OCI-LY3 (cell line): Measurements from ENCODE around the gene CELF2.

ENCODE experiments used
- H2AFZ ChIP-seq: fragments of 200-600, 300-600 bp; shearing (Covaris generic); 2 replicates; pipeline ENCODE4 v1.6.0; 2014; ENCODE audit warnings: antibody characterized with exemption, low read depth, low read length
- H3K27ac ChIP-seq: fragments of 200-600, 300-600 bp; sonication (generic); 2 replicates; pipeline ENCODE4 v1.5.1; 2014; ENCODE audit warnings: mild to moderate bottlenecking, low read length, moderate library complexity, mixed read lengths
- H3K27me3 ChIP-seq: fragments of 200-600, 300-600 bp; sonication (generic); 2 replicates; pipeline ENCODE4 v1.6.1; 2014; ENCODE audit warnings: low read depth, low read length, mixed read lengths
- H3K36me3 ChIP-seq: fragments of 200-600, 300-600 bp; sonication (generic); replicated peaks from 2 replicates; pipeline ENCODE3; 2014; ENCODE audit warnings: low read depth, low read length, mixed read lengths
- H3K4me1 ChIP-seq: fragments of 300-600, 200-600 bp; sonication (generic); 2 replicates; pipeline ENCODE4 v1.6.1; 2014; ENCODE audit warnings: low read length, mixed read lengths
- H3K4me2 ChIP-seq: fragments of 200-600, 300-600 bp; sonication (generic); 2 replicates; pipeline ENCODE4 v1.6.1; 2014; ENCODE audit warnings: low read length, mixed read lengths
- H3K4me3 ChIP-seq: fragments of 300-600, 200-600 bp; sonication (generic); 2 replicates; pipeline ENCODE4 v1.5.1; 2014; ENCODE audit warnings: antibody characterized with exemption, mild to moderate bottlenecking, low read length, moderate library complexity
- H3K79me2 ChIP-seq: fragments of 300-600, 200-600 bp; shearing (Covaris generic); 2 replicates; pipeline ENCODE4 v1.6.1; 2014; ENCODE audit warnings: mild to moderate bottlenecking, low read length, mixed read lengths
- H3K9ac ChIP-seq: fragments of 300-600, 200-600 bp; shearing (Covaris generic); 2 replicates; pipeline ENCODE4 v1.6.0; 2014; ENCODE audit warnings: mild to moderate bottlenecking, low read length, moderate library complexity
- H3K9me3 ChIP-seq: fragments of 200-600, 300-600 bp; shearing (Covaris generic); 2 replicates; pipeline ENCODE4 v1.6.1; 2014; ENCODE audit warnings: low read length, mixed read lengths; ENCODE audit not compliant: insufficient read depth
- H4K20me1 ChIP-seq: fragments of 200-600, 300-600 bp; sonication (generic); 2 replicates; pipeline ENCODE4 v1.6.1; 2016; ENCODE audit warnings: low read length, mixed read lengths; ENCODE audit not compliant: insufficient read depth
- CTCF ChIP-seq: fragments of 200-600, 300-600 bp; sonication (generic); IDR thresholded peaks from 2 replicates; pipeline ENCODE4 v1.5.1; 2014; ENCODE audit warnings: antibody characterized with exemption, low read length, low read depth
- EZH2phosphoT487 ChIP-seq: fragments of 200-600 bp; shearing (Covaris generic); IDR thresholded peaks from 2 replicates; pipeline ENCODE4 v1.6.1; 2018; ENCODE audit warnings: antibody characterized with exemption, mixed run types, low read depth

The CELF2 gene

GRCh38 chr10:11302181-11302580 lies 284.5 kb downstream of the CELF2 start:
- Histone ChIP-seq H3K27me3 (no peaks in the 10 kb centered on the region), H2AFZ (no peak overlapping the region), H3K79me2 (no peaks in the 10 kb centered on the region)

GRCh38 chr10:11303361-11304170 lies 285.9 kb downstream of the CELF2 start:
- Histone ChIP-seq H2AFZ (no peak overlapping the region), H3K79me2 (no peaks in the 10 kb centered on the region), H3K4me1 (no peaks in the 10 kb centered on the region), H3K27me3 (no peaks in the 10 kb centered on the region), H3K4me3 (no peak overlapping the region), H4K20me1 (no peaks in the 10 kb centered on the region), H3K9me3 (no peaks in the 10 kb centered on the region), H3K36me3 (no peaks in the 10 kb centered on the region), H3K9ac (no peak overlapping the region), H3K4me2 (no peak overlapping the region), H3K27ac (no peak overlapping the region)
- no peak for TF ChIP-seq EZH2phosphoT487
- TF ChIP-seq CTCF, result no peak

More at GRCh38 chr10:11302181-11302580, 284.5 kb downstream of the CELF2 start:
- H3K4me1 ChIP-seq, result no peaks in the 10 kb centered on the region
- H3K4me2 ChIP-seq, result no peak overlapping the region
- no peak overlapping the region for H3K27ac ChIP-seq
- TF ChIP-seq CTCF, result no peak
- no peak for TF ChIP-seq EZH2phosphoT487
- H3K4me3 ChIP-seq, result no peak overlapping the region
- H3K36me3 ChIP-seq, result no peaks in the 10 kb centered on the region
- H3K9ac ChIP-seq, result no peak overlapping the region
- H4K20me1 ChIP-seq, result no peaks in the 10 kb centered on the region
- no peaks in the 10 kb centered on the region for H3K9me3 ChIP-seq

- Histone ChIP-seq H2AFZ (no peak overlapping the region), H3K9me3 (no peaks in the 10 kb centered on the region), H3K36me3 (no peaks in the 10 kb centered on the region)
Observed at GRCh38 chr10:11304906-11305585, 287.4 kb downstream of the CELF2 start.

More at GRCh38 chr10:11304906-11305585, 287.4 kb downstream of the CELF2 start:
- Histone ChIP-seq H4K20me1 (no peaks in the 10 kb centered on the region), H3K4me1 (no peaks in the 10 kb centered on the region), H3K27me3 (no peaks in the 10 kb centered on the region), H3K79me2 (no peaks in the 10 kb centered on the region), H3K4me3 (no peak overlapping the region), H3K9ac (no peak overlapping the region), H3K27ac (no peak overlapping the region), H3K4me2 (no peak overlapping the region)
- TF ChIP-seq EZH2phosphoT487 (no peak), CTCF (no peak)
